DND-41 (cell line): ENCODE data around the gene EHMT1.

ENCODE experiments used
- ATAC-seq: fragments of 200-7000 bp; cut with Tn5 transposase; 3 replicates; pipeline ENCODE4 v1.9.1; 2021; ENCODE audit warnings: low read depth; ENCODE audit not compliant: insufficient read depth
- DNase-seq: peaks from one replicate; pipeline ENCODE4 v3.0.0-alpha.2; 2020
- H2AFZ ChIP-seq: 2 replicates; pipeline ENCODE4 v1.6.0; 2012; ENCODE audit warnings: low read depth, low read length
- H3K27ac ChIP-seq: 2 replicates; pipeline ENCODE4 v1.5.1; 2012; ENCODE audit warnings: low read length, inconsistent platforms
- H3K27me3 ChIP-seq: fragments of 200-600 bp; sonication (generic); 2 replicates; pipeline ENCODE4 v1.6.0; 2012; ENCODE audit warnings: low read length, mild to moderate bottlenecking, inconsistent platforms; ENCODE audit not compliant: insufficient read depth, poor library complexity
- H3K36me3 ChIP-seq: 2 replicates; pipeline ENCODE4 v1.5.1; 2012; ENCODE audit warnings: low read length, inconsistent platforms; ENCODE audit not compliant: insufficient read depth
- H3K4me1 ChIP-seq: 2 replicates; pipeline ENCODE4 v1.5.1; 2012; ENCODE audit warnings: mild to moderate bottlenecking, low read length; ENCODE audit not compliant: insufficient read depth
- H3K4me2 ChIP-seq: 2 replicates; pipeline ENCODE4 v1.6.0; 2012; ENCODE audit warnings: mild to moderate bottlenecking, moderate library complexity, low read length, inconsistent platforms; ENCODE audit not compliant: insufficient read depth
- H3K4me3 ChIP-seq, 2 experiments: fragments of 200-600 bp in 1 of 2; shearing (Covaris generic) in 1 of 2; 2 replicates each; pipeline ENCODE4 v1.5.1; 2012 to 2016; ENCODE audit warnings: inconsistent platforms in 2 of 2, low read length in 2 of 2, mild to moderate bottlenecking in 2 of 2, low read depth in 1 of 2, moderate library complexity in 1 of 2
- H3K79me2 ChIP-seq: 2 replicates; pipeline ENCODE4 v1.6.0; 2012; ENCODE audit warnings: low read length, inconsistent platforms; ENCODE audit not compliant: insufficient read depth
- H3K9ac ChIP-seq: 2 replicates; pipeline ENCODE4 v1.6.0; 2012; ENCODE audit warnings: low read depth, mild to moderate bottlenecking, inconsistent platforms, low read length, moderate library complexity
- H3K9me3 ChIP-seq: 2 replicates; pipeline ENCODE4 v1.5.1; 2012; ENCODE audit warnings: low read length, moderate library complexity, mild to moderate bottlenecking, inconsistent platforms; ENCODE audit not compliant: insufficient read depth, severe bottlenecking
- H4K20me1 ChIP-seq: 2 replicates; pipeline ENCODE4 v1.6.0; 2012; ENCODE audit warnings: low read length; ENCODE audit not compliant: insufficient read depth
- CTCF ChIP-seq: IDR thresholded peaks from 2 replicates; pipeline ENCODE4 v1.5.1; 2012; ENCODE audit warnings: borderline replicate concordance, low read length, moderate library complexity, mild to moderate bottlenecking; ENCODE audit not compliant: poor library complexity, severe bottlenecking; ENCODE audit errors: extremely low read depth
- EZH2 ChIP-seq: IDR thresholded peaks from 3 replicates; pipeline ENCODE4 v1.6.1; 2012; ENCODE audit warnings: borderline replicate concordance, low read depth, mild to moderate bottlenecking, moderate library complexity, low read length, inconsistent platforms; ENCODE audit not compliant: severe bottlenecking

Gene EHMT1

GRCh38 chr9:137750007-137750406 lies 131.2 kb downstream of the EHMT1 start:
- Histone ChIP-seq H2AFZ (no peak overlapping the region), H4K20me1 (no peaks in the 10 kb centered on the region), H3K9me3 (no peaks in the 10 kb centered on the region), H3K4me2 (no peak overlapping the region), H3K27me3 (no peaks in the 10 kb centered on the region), H3K4me1 (no peaks in the 10 kb centered on the region), H3K27ac (no peak overlapping the region), H3K79me2 (0 out of 2 replicates have a peak, but pooled peaks cover 7% of the 10 kb centered on the region), H3K4me3 (no peak overlapping the region), H3K36me3 (peaks cover 75% of the 10 kb centered on the region), H3K9ac (no peak overlapping the region)
- TF ChIP-seq CTCF = no peak
- TF ChIP-seq EZH2 = no peak
- ATAC-seq (no peak), DNase-seq (no peak)

- ATAC-seq = no peak
- no peak overlapping the region for H2AFZ ChIP-seq
- H3K9me3 ChIP-seq = no peaks in the 10 kb centered on the region
- H3K9ac ChIP-seq = no peak overlapping the region
- H3K4me1 ChIP-seq = no peaks in the 10 kb centered on the region
- no peaks in the 10 kb centered on the region for H3K27me3 ChIP-seq
- H4K20me1 ChIP-seq = no peaks in the 10 kb centered on the region
- peaks cover 77% of the 10 kb centered on the region for H3K36me3 ChIP-seq
- TF ChIP-seq EZH2 = no peak
- no peak for TF ChIP-seq CTCF
- no peak for DNase-seq
- H3K4me3 ChIP-seq = no peak overlapping the region
- H3K4me2 ChIP-seq = no peak overlapping the region
- H3K27ac ChIP-seq = no peak overlapping the region
- H3K79me2 ChIP-seq = 0 out of 2 replicates have a peak, but pooled peaks cover 5% of the 10 kb centered on the region
Measured at GRCh38 chr9:137750566-137750965, 131.8 kb downstream of the EHMT1 start.

- no peak overlapping the region for H3K9ac ChIP-seq
- H3K4me2 ChIP-seq = no peak overlapping the region
- no peak overlapping the region for H2AFZ ChIP-seq
- H3K4me1 ChIP-seq = no peaks in the 10 kb centered on the region
- H3K27me3 ChIP-seq = no peaks in the 10 kb centered on the region
- no peak overlapping the region for H3K27ac ChIP-seq
- H3K79me2 ChIP-seq = peaks cover 7% of the 10 kb centered on the region; the same call in 1 of the 2 replicates
- no peak overlapping the region for H3K4me3 ChIP-seq
- TF ChIP-seq EZH2 = no peak
- no peak for TF ChIP-seq CTCF
- H3K36me3 ChIP-seq = peaks cover 76% of the 10 kb centered on the region
- no peaks in the 10 kb centered on the region for H4K20me1 ChIP-seq
- ATAC-seq (no peak), DNase-seq (no peak)
- H3K9me3 ChIP-seq = no peaks in the 10 kb centered on the region
Measured at GRCh38 chr9:137751616-137752015, 132.8 kb downstream of the EHMT1 start.

- DNase-seq = no peak
- Histone ChIP-seq H3K27ac (no peak overlapping the region), H3K79me2 (peaks cover 7% of the 10 kb centered on the region; the same call in 1 of the 2 replicates), H4K20me1 (no peaks in the 10 kb centered on the region), H3K4me1 (no peaks in the 10 kb centered on the region), H3K9me3 (no peaks in the 10 kb centered on the region), H3K27me3 (no peaks in the 10 kb centered on the region), H3K4me3 (no peak overlapping the region), H3K9ac (no peak overlapping the region), H3K4me2 (no peak overlapping the region), H3K36me3 (peaks cover 79% of the 10 kb centered on the region), H2AFZ (no peak overlapping the region)
- ATAC-seq = no peak
- TF ChIP-seq CTCF (no peak), EZH2 (no peak)
Measured at GRCh38 chr9:137752426-137752825, 133.6 kb downstream of the EHMT1 start.
